ENCODE results near the gene F3. TPM values are rescaled to one million over a fixed set of nuclear protein-coding genes. Genes with fewer than 3 reads are reported as not detected.

Gene F3
- total RNA-seq, 1 donor: 5.8 TPM

DNA sequence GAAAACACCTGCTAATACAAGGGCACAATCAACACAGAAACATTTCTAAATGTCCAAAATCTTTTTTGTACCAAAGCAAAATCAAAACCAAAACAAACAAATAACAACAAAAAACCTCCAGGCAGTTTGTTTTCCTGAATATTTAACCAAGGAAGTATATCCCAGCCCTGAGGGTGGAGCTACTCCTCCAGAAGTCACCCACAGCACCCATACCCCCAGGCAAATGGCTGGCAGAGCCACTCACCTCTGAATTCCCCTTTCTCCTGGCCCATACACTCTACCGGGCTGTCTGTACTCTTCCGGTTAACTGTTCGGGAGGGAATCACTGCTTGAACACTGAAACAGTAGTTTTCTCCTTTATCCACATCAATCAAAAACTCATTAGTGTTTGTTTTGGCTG is 9.5 kb downstream of the F3 start:
- Histone ChIP-seq H3K9me3 (ENCODE audit: low read depth, low read length) (no peaks in the 10 kb centered on the region), H3K4me3 (ENCODE audit: insufficient read depth, low read length) (no peak overlapping the region), H3K79me2 (ENCODE audit: insufficient read depth, low read length) (no peaks in the 10 kb centered on the region), H3K4me2 (ENCODE audit: insufficient read depth, low read length) (no peak overlapping the region), H4K20me1 (ENCODE audit: insufficient read depth, low read length) (no peaks in the 10 kb centered on the region), H3K36me3 (ENCODE audit: insufficient read depth, low read length) (peaks cover 31% of the 10 kb centered on the region), H2AFZ (ENCODE audit: low read length) (no peak overlapping the region), H3K27ac (ENCODE audit: low read depth, low read length) (no peak overlapping the region), H3K4me1 (ENCODE audit: insufficient read depth, low read length) (no peaks in the 10 kb centered on the region), H3K27me3 (ENCODE audit: insufficient read depth, low read length) (no peaks in the 10 kb centered on the region)
- TF ChIP-seq, protein P1, sequence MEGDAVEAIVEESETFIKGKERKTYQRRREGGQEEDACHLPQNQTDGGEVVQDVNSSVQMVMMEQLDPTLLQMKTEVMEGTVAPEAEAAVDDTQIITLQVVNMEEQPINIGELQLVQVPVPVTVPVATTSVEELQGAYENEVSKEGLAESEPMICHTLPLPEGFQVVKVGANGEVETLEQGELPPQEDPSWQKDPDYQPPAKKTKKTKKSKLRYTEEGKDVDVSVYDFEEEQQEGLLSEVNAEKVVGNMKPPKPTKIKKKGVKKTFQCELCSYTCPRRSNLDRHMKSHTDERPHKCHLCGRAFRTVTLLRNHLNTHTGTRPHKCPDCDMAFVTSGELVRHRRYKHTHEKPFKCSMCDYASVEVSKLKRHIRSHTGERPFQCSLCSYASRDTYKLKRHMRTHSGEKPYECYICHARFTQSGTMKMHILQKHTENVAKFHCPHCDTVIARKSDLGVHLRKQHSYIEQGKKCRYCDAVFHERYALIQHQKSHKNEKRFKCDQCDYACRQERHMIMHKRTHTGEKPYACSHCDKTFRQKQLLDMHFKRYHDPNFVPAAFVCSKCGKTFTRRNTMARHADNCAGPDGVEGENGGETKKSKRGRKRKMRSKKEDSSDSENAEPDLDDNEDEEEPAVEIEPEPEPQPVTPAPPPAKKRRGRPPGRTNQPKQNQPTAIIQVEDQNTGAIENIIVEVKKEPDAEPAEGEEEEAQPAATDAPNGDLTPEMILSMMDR (IDR thresholded peaks at IDR 0.05; ENCODE audit: extremely low read depth, low read depth, low read length): peak; percentile 22
- DNase-seq (ENCODE audit: insufficient read length, low spot score, missing footprints): peak; percentile 68

DNA sequence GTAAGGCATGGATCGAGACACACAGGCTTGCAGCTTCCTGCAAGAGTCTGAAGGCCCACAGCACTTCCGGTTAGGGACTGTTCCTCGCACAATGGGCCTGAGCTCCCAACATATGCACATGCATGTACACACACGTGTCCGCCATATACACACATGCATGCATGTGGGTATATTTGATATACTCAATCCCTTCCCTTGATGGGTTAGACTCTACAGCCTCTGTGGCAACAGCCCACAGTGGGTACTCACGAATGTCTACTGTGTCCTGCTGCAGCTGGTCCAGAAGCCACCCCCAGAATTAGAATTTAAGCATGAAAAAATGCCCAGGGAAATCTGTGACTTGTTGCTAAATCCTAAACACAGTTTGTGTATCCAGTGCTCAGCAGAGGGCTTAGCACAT is 9.9 kb downstream of the F3 start:
- Histone ChIP-seq H3K4me2 (ENCODE audit: insufficient read depth, low read length) (no peak overlapping the region), H3K79me2 (ENCODE audit: insufficient read depth, low read length) (no peaks in the 10 kb centered on the region), H3K27me3 (ENCODE audit: insufficient read depth, low read length) (no peaks in the 10 kb centered on the region), H2AFZ (ENCODE audit: low read length) (no peak overlapping the region), H3K27ac (ENCODE audit: low read depth, low read length) (no peak overlapping the region), H3K4me3 (ENCODE audit: insufficient read depth, low read length) (no peak overlapping the region), H3K4me1 (ENCODE audit: insufficient read depth, low read length) (no peaks in the 10 kb centered on the region), H4K20me1 (ENCODE audit: insufficient read depth, low read length) (no peaks in the 10 kb centered on the region), H3K36me3 (ENCODE audit: insufficient read depth, low read length) (peaks cover 31% of the 10 kb centered on the region), H3K9me3 (ENCODE audit: low read depth, low read length) (no peaks in the 10 kb centered on the region)
- TF ChIP-seq, protein P1 (IDR thresholded peaks at IDR 0.05; ENCODE audit: extremely low read depth, low read depth, low read length): no peak
- DNase-seq (ENCODE audit: insufficient read length, low spot score, missing footprints): no peak

DNA sequence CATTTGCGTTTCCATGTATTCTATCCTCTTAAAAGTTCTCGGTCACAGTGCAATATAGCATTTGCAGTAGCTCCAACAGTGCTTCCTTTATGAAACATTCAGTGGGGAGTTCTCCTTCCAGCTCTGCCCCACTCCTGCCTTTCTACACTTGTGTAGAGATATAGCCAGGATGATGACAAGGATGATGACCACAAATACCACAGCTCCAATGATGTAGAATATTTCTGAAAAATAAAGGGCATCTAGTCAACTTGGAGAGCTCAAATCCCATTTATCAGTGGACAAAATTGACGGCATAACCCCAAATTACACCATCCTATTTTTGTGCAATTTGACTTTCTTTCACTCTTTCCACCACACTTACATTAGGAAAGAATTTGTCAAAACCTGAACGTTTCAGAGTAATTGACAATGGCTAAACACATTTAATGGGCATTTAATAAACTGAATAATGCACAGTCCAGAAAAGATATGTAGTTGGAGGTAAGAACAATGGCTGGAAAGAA is 11.1 kb downstream of the F3 start:
- Histone ChIP-seq H3K9me3 (ENCODE audit: low read depth, low read length) (no peaks in the 10 kb centered on the region), H3K4me1 (ENCODE audit: insufficient read depth, low read length) (no peaks in the 10 kb centered on the region), H4K20me1 (ENCODE audit: insufficient read depth, low read length) (no peaks in the 10 kb centered on the region), H3K36me3 (ENCODE audit: insufficient read depth, low read length) (peaks cover 26% of the 10 kb centered on the region), H3K4me2 (ENCODE audit: insufficient read depth, low read length) (no peak overlapping the region), H3K79me2 (ENCODE audit: insufficient read depth, low read length) (no peaks in the 10 kb centered on the region), H3K27me3 (ENCODE audit: insufficient read depth, low read length) (peaks cover 4% of the 10 kb centered on the region), H2AFZ (ENCODE audit: low read length) (no peak overlapping the region), H3K27ac (ENCODE audit: low read depth, low read length) (no peak overlapping the region), H3K4me3 (ENCODE audit: insufficient read depth, low read length) (no peak overlapping the region)
- TF ChIP-seq, protein P1 (IDR thresholded peaks at IDR 0.05; ENCODE audit: extremely low read depth, low read depth, low read length): no peak
- no peak for DNase-seq (ENCODE audit: insufficient read length, low spot score, missing footprints)

DNA sequence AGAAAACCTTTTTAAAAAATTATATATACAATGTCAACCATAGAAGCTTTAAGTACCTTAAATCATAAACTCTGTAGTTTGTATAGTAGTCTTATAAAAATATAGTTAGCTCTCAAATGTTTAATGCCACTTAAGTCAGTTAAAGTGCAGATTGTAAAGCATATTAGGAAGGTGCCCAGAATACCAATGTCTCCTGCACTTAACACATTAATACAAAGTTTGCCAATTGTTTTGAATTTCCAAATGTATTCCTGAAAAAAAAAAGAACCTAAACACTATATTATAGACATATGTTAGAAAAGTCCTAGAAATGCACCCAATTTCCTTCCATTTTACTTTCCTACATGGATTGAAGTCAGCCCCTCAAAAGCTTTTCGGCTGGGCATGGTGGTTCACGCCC is 12.1 kb downstream of the F3 start:
- Histone ChIP-seq H3K27ac (ENCODE audit: low read depth, low read length) (no peak overlapping the region), H3K4me3 (ENCODE audit: insufficient read depth, low read length) (no peak overlapping the region), H3K27me3 (ENCODE audit: insufficient read depth, low read length) (peaks cover 4% of the 10 kb centered on the region), H3K36me3 (ENCODE audit: insufficient read depth, low read length) (peaks cover 17% of the 10 kb centered on the region), H3K9me3 (ENCODE audit: low read depth, low read length) (no peaks in the 10 kb centered on the region), H3K4me1 (ENCODE audit: insufficient read depth, low read length) (no peaks in the 10 kb centered on the region), H3K79me2 (ENCODE audit: insufficient read depth, low read length) (no peaks in the 10 kb centered on the region), H4K20me1 (ENCODE audit: insufficient read depth, low read length) (no peaks in the 10 kb centered on the region), H3K4me2 (ENCODE audit: insufficient read depth, low read length) (no peak overlapping the region), H2AFZ (ENCODE audit: low read length) (no peak overlapping the region)
- no peak for DNase-seq (ENCODE audit: insufficient read length, low spot score, missing footprints)
- TF ChIP-seq, protein P1 (IDR thresholded peaks at IDR 0.05; ENCODE audit: extremely low read depth, low read depth, low read length): no peak
